Adipocyte (in vitro differentiated cells): Measurements from ENCODE around the gene MSH4.
A peak's percentile ranks its signal among the peaks of the same experiment; 100 is the strongest.
"Not testable (repeated sequence)": the region's sequence is repeated elsewhere in the genome, so short reads cannot be mapped to it uniquely, and the experiment has no call there.

Source experiments
- DNase-seq: peaks from one replicate; pipeline ENCODE4 v3.0.0-alpha.2; 2015; ENCODE audit warnings: low read depth
- H3K27me3 ChIP-seq: replicated peaks from 2 replicates; pipeline ENCODE4 v1.7.0; 2013; ENCODE audit warnings: mild to moderate bottlenecking, low read length, moderate library complexity; ENCODE audit not compliant: control insufficient read depth, insufficient read depth
- H3K36me3 ChIP-seq: 2 replicates; pipeline ENCODE4 v1.7.0; 2013; ENCODE audit warnings: low read length, mild to moderate bottlenecking, moderate library complexity; ENCODE audit not compliant: control insufficient read depth, insufficient read depth, severe bottlenecking
- H3K4me1 ChIP-seq: 2 replicates; pipeline ENCODE4 v1.7.0; 2013; ENCODE audit warnings: mild to moderate bottlenecking, low read length, moderate library complexity; ENCODE audit not compliant: control insufficient read depth, insufficient read depth
- H3K4me3 ChIP-seq: 2 replicates; pipeline ENCODE4 v1.7.0; 2013; ENCODE audit warnings: mild to moderate bottlenecking, low read length, moderate library complexity
- H3K9ac ChIP-seq: 2 replicates; pipeline ENCODE4 v1.7.0; 2013; ENCODE audit warnings: mild to moderate bottlenecking, low read length, moderate library complexity
- H3K9me3 ChIP-seq: 2 replicates; pipeline ENCODE4 v1.7.0; 2013; ENCODE audit warnings: mild to moderate bottlenecking, low read length, moderate library complexity; ENCODE audit not compliant: control insufficient read depth

Gene MSH4

DNA sequence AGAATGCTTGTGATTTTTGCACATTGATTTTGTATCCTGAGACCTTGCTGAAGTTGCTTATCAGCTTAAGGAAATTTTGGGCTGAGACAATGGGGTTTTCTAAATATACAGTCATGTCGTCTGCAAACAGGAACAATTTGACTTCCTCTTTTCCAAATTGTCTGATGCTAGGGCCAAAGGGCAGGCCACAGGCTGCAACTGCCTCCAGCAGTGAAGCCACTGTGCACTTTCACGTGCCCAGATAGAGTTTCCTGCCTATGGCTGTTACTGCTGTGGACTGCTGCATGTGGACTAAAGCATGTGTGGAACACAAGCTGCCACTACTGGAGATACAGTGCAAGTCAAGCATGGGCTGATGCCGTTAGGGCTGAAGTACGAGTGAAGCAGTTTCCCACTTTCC, 146.4 kb downstream of the MSH4 start:
- H3K9me3 ChIP-seq = peaks cover 15% of the 10 kb centered on the region
- H3K9ac ChIP-seq, H3K27me3 ChIP-seq, H3K36me3 ChIP-seq, H3K4me3 ChIP-seq, DNase-seq, H3K4me1 ChIP-seq: not testable (repeated sequence)

GRCh38 chr1:75950176-75950575, 153.5 kb downstream of the MSH4 start:
- Histone ChIP-seq H3K4me1 (no peaks in the 10 kb centered on the region), H3K4me3 (no peak overlapping the region), H3K27me3 (no peaks in the 10 kb centered on the region), H3K9me3 (peaks cover 11% of the 10 kb centered on the region), H3K9ac (no peak overlapping the region), H3K36me3 (no peaks in the 10 kb centered on the region)
- DNase-seq = no peak

GRCh38 chr1:75952016-75952415, 155.3 kb downstream of the MSH4 start:
- Histone ChIP-seq H3K36me3 (no peaks in the 10 kb centered on the region), H3K9ac (no peak overlapping the region), H3K27me3 (no peaks in the 10 kb centered on the region), H3K4me1 (no peaks in the 10 kb centered on the region), H3K9me3 (no peaks in the 10 kb centered on the region), H3K4me3 (no peak overlapping the region)
- no peak for DNase-seq

- no peak overlapping the region for H3K9ac ChIP-seq
- DNase-seq = no peak
- H3K9me3 ChIP-seq = no peaks in the 10 kb centered on the region
- no peaks in the 10 kb centered on the region for H3K36me3 ChIP-seq
- H3K4me1 ChIP-seq = no peaks in the 10 kb centered on the region
- H3K27me3 ChIP-seq = no peaks in the 10 kb centered on the region
- H3K4me3 ChIP-seq = no peak overlapping the region
Measured at GRCh38 chr1:75953461-75953860, 156.8 kb downstream of the MSH4 start.

- Histone ChIP-seq H3K9ac (no peak overlapping the region), H3K36me3 (no peaks in the 10 kb centered on the region), H3K4me3 (no peak overlapping the region), H3K4me1 (no peaks in the 10 kb centered on the region), H3K9me3 (no peaks in the 10 kb centered on the region), H3K27me3 (no peaks in the 10 kb centered on the region)
- peak; percentile 23 for DNase-seq
Measured at GRCh38 chr1:75954586-75954985, 157.9 kb downstream of the MSH4 start.
